Progenitor cell of endocrine pancreas (in vitro differentiated cells): ENCODE measurements around the gene FAM227A. TPM values are rescaled to one million over a fixed set of nuclear protein-coding genes. Genes with fewer than 3 reads are reported as not detected.
A peak's percentile ranks its signal among the peaks of the same experiment; 100 is the strongest.

Source experiments
- DNase-seq: peaks from one replicate; pipeline ENCODE4 v3.0.0; 2021; ENCODE audit warnings: low spot score; ENCODE audit not compliant: unreplicated experiment
- H3K27ac Mint-ChIP-seq: 2 replicates; pipeline ENCODE4 v1.8.0; 2021; ENCODE audit warnings: mild to moderate bottlenecking, moderate library complexity, mixed read lengths
- H3K27me3 Mint-ChIP-seq: 2 replicates; pipeline ENCODE4 v1.8.0; 2021; ENCODE audit warnings: mixed read lengths
- H3K36me3 Mint-ChIP-seq: 2 replicates; pipeline ENCODE4 v1.8.0; 2022; ENCODE audit warnings: mixed read lengths; ENCODE audit not compliant: insufficient read depth
- H3K4me1 Mint-ChIP-seq: 2 replicates; pipeline ENCODE4 v1.8.0; 2021; ENCODE audit warnings: low read depth, mixed read lengths
- H3K4me3 Mint-ChIP-seq: 2 replicates; pipeline ENCODE4 v1.8.0; 2021; ENCODE audit warnings: low read depth, mild to moderate bottlenecking, moderate library complexity, mixed read lengths
- H3K9me3 Mint-ChIP-seq: 2 replicates; pipeline ENCODE4 v1.8.0; 2021; ENCODE audit warnings: low read depth, mixed read lengths
- total RNA-seq: library from RNA; stranded (reverse); gene quantifications from 2 replicates; pipeline ENCODE4 v1.2.1, GENCODE V29; 2021
- TF ChIP-seq, protein P1 (sequence below): fragments of 200-600 bp; sonication (generic); IDR thresholded peaks from one replicate; pipeline ENCODE4 v1.5.0; 2021; ENCODE audit warnings: antibody characterized with exemption, mild to moderate bottlenecking; ENCODE audit not compliant: unreplicated experiment

Gene FAM227A
- total RNA-seq, 1 donor from 2014 or later: 18.3 TPM

DNA sequence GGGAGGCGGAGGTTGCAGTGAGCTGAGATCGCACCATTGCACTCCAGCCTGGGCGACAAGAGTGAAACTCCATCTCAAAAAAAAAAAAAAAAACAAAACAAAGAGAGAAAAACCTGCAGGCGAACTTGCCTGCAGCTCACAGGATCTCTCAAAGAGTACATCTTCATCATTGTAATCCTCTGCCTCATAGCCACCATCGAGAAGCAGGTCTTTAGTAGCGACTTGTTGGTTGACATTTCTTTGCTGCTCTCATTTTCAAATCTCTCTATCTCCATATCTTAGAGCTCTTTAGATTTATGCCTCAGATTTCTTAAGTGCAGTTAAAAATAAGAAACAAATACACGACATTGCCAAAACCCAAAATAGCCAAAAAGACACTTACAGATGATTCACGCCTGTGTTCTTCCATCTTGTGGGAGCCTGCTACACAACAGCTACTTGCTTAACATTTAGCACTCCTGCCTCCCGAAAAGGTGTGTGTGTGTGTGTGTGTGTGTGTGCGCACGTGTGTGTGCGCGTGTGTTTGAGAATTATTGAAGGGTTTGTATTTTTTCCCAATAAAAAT is 14.6 kb downstream of the FAM227A start:
- Mint-ChIP-seq H3K4me3 (no peak overlapping the region), H3K9me3 (no peaks in the 10 kb centered on the region), H3K36me3 (peaks cover 22% of the 10 kb centered on the region), H3K27me3 (no peaks in the 10 kb centered on the region), H3K4me1 (no peaks in the 10 kb centered on the region), H3K27ac (no peak overlapping the region)
- no peak for DNase-seq
- TF ChIP-seq, protein P1, sequence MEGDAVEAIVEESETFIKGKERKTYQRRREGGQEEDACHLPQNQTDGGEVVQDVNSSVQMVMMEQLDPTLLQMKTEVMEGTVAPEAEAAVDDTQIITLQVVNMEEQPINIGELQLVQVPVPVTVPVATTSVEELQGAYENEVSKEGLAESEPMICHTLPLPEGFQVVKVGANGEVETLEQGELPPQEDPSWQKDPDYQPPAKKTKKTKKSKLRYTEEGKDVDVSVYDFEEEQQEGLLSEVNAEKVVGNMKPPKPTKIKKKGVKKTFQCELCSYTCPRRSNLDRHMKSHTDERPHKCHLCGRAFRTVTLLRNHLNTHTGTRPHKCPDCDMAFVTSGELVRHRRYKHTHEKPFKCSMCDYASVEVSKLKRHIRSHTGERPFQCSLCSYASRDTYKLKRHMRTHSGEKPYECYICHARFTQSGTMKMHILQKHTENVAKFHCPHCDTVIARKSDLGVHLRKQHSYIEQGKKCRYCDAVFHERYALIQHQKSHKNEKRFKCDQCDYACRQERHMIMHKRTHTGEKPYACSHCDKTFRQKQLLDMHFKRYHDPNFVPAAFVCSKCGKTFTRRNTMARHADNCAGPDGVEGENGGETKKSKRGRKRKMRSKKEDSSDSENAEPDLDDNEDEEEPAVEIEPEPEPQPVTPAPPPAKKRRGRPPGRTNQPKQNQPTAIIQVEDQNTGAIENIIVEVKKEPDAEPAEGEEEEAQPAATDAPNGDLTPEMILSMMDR: no peak

DNA sequence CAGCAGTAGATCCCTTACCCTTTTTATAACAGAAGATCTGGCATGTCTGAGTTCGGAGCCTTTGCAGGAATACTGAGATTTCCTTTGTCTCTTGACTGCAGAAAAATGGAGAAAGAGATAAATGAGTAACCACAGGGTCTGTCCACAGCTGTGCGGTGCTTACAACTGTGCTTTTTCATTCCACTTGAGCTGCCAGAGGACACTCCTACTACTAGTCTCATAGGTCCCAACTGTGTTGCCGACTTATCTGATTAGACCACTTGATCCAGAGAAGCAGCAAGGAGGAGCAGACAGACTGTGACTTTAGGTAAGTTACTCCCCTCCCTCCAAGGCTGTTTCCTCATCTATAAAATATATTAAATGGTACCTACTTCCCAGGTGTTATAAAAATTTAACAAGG is 17.5 kb downstream of the FAM227A start:
- H3K4me3 Mint-ChIP-seq: no peak overlapping the region
- peaks cover 31% of the 10 kb centered on the region for H3K36me3 Mint-ChIP-seq
- H3K27me3 Mint-ChIP-seq: no peaks in the 10 kb centered on the region
- TF ChIP-seq, protein P1: no peak
- no peaks in the 10 kb centered on the region for H3K9me3 Mint-ChIP-seq
- DNase-seq: no peak
- no peaks in the 10 kb centered on the region for H3K4me1 Mint-ChIP-seq
- H3K27ac Mint-ChIP-seq: peak overlapping the region; percentile 6

DNA sequence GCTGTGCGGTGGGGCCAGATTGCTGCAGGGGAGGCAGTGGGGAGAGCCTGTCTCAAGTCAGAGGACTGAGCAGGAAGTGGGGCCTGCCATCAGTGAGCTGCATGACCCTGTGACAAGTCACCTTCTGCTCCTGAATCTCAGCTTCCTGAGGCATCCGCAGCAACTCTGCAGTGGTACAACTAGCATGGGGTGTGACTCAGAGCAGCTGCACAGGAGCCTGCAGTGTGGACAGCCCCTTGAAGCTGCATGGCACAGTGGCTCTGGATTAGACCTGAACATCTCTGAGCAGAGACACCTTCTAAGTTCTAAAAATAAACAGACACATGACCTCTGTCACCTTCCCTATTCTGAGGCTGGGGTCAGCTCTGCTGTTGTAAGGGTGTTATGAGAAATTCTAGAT is 18.0 kb downstream of the FAM227A start:
- H3K36me3 Mint-ChIP-seq: peaks cover 28% of the 10 kb centered on the region
- no peaks in the 10 kb centered on the region for H3K4me1 Mint-ChIP-seq
- H3K9me3 Mint-ChIP-seq: no peaks in the 10 kb centered on the region
- H3K4me3 Mint-ChIP-seq: no peak overlapping the region
- H3K27ac Mint-ChIP-seq: peak overlapping the region; percentile 6
- no peak for DNase-seq
- no peaks in the 10 kb centered on the region for H3K27me3 Mint-ChIP-seq
- TF ChIP-seq, protein P1: no peak

DNA sequence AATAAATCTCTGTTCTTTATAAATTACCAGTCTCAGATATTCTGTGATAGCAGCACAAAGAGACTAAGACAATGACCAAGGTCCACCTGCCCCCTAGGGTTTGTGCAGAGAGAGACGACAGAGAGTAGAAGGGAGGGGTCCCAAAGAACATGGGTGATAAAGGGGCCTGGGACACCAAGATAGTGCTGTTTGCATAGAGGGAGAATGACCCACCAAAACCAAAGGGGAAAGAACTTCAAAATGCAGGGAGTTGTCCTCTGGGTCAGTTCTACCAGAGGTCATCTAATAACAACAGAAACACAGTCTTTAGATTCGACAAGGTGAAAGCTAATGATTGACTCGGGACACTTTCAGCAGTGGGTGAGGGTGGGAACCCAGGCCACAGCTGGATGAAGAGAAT is 23.7 kb downstream of the FAM227A start:
- no peaks in the 10 kb centered on the region for H3K9me3 Mint-ChIP-seq

DNA sequence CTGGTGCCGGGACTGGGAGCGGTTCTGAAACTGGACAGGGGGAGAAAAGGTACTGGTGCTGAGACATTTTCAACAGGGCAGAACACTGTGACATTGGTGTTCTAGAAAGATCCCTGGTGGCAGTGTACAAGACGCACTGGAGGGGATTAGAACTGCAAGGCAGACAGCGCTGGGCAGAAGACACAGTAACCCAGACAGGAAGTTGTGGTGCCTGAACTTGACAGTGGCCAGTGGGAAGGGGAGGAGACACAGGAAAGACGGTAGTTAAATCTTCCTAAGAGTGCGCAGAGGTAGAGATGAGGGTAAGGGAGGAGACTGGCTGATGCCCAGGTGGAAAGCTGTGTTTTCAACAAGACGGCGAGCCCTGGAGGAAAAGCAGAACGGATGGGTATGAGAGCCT is 24.5 kb downstream of the FAM227A start:
- H3K9me3 Mint-ChIP-seq: no peaks in the 10 kb centered on the region
- DNase-seq: no peak
- H3K36me3 Mint-ChIP-seq: peaks cover 32% of the 10 kb centered on the region
- TF ChIP-seq, protein P1: no peak
- H3K27ac Mint-ChIP-seq: no peak overlapping the region
- no peaks in the 10 kb centered on the region for H3K27me3 Mint-ChIP-seq
- H3K4me1 Mint-ChIP-seq: peaks cover 8% of the 10 kb centered on the region
- H3K4me3 Mint-ChIP-seq: no peak overlapping the region

More for the DNA sequence above, 23.7 kb downstream of the FAM227A start:
- no peak for DNase-seq
- Mint-ChIP-seq H3K27me3 (no peaks in the 10 kb centered on the region), H3K4me1 (peaks cover 8% of the 10 kb centered on the region), H3K4me3 (no peak overlapping the region), H3K36me3 (peaks cover 34% of the 10 kb centered on the region), H3K27ac (peak overlapping the region; percentile 1)
- TF ChIP-seq, protein P1: no peak
